Urinary bladder (tissue), 4 donors: ENCODE data around the gene SOX15. TPM values are rescaled to one million over a fixed set of nuclear protein-coding genes. Genes with fewer than 3 reads are reported as not detected.
"Not testable (repeated sequence)": the region's sequence is repeated elsewhere in the genome, so short reads cannot be mapped to it uniquely, and the experiment has no call there.

Experiments
- DNase-seq: peaks from one replicate; pipeline ENCODE4 v3.0.0-alpha.2; 2015; ENCODE audit errors: extremely low spot score
- H3K27ac ChIP-seq: one replicate; pipeline ENCODE4 v1.5.1; 2013; ENCODE audit warnings: low read depth, mild to moderate bottlenecking, moderate library complexity
- H3K36me3 ChIP-seq: one replicate; pipeline ENCODE4 v1.6.1; 2013; ENCODE audit warnings: mild to moderate bottlenecking, moderate library complexity; ENCODE audit not compliant: insufficient read depth
- H3K4me1 ChIP-seq: one replicate; pipeline ENCODE4 v1.6.1; 2013; ENCODE audit warnings: mild to moderate bottlenecking, moderate library complexity; ENCODE audit not compliant: insufficient read depth
- H3K4me3 ChIP-seq: one replicate; pipeline ENCODE4 v1.5.1; 2013; ENCODE audit warnings: low read depth, low read length
- WGBS: extraction: QIAGEN DNeasy Blood & Tissue Kit; methylation state at CpG from one replicate; pipeline ENCODE4 v1.1.7; 2013; 5-methylcytosine and 5-hydroxymethylcytosine counted together
- polyA plus RNA-seq: library from polyadenylated mRNA; stranded (reverse); fragments of 200-250 nt; gene quantifications from one replicate; pipeline ENCODE4 v1.2.3, GENCODE V29; 2013
- total RNA-seq: library from RNA; depleted of rRNA; stranded (reverse); fragments of >200 nt; gene quantifications from one replicate; pipeline ENCODE4 v1.2.3, GENCODE V29; 2014
- donor health status: healthy with polysubstance abuse.
- donor health status: healthy.

Gene SOX15
- total RNA-seq (1.2 TPM), polyA plus RNA-seq (15.3 TPM)

- Histone ChIP-seq H3K27ac (peak within 1 kb of the TSS; percentile 72), H3K4me3 (peak within 1 kb of the TSS; percentile 52), H3K36me3 (peaks cover 6% of the 10 kb centered on the region), H3K4me1 (no peaks in the 10 kb centered on the region)
- DNase-seq = no peak
- 56% methylated on average over 24 of the region's 24 CpGs for WGBS
Observed at GRCh38 chr17:7589891-7590691, at the start of gene SOX15. SOX15 (minus strand) TSS chr17:7590094; CDS start chr17:7589676, 418 bp downstream.

DNA sequence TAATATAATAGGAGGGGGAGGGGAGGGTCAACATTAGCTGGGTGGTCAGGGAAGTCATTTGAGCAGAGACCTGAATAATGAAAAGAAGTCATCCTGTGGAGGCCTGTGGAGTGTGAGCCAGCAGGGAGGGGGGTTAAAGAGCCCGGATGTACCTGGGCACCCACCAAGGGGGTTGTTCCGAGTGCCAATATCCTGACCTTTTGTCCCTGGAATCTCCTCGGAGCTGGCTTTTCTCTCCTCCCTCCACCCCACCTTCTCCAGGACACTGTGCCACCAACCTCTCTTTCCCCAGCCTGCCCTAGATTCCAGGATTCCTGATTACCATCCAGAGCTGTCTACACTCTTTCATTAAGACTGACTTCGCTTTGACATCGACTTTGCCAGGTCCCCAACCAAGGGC lies 46.3 kb upstream of the SOX15 start:
- Histone ChIP-seq H3K4me1 (no peaks in the 10 kb centered on the region), H3K4me3 (no peak overlapping the region), H3K27ac (no peak overlapping the region), H3K36me3 (no peaks in the 10 kb centered on the region)
- WGBS = 64% methylated on average over 5 of the region's 5 CpGs
- no peak for DNase-seq

DNA sequence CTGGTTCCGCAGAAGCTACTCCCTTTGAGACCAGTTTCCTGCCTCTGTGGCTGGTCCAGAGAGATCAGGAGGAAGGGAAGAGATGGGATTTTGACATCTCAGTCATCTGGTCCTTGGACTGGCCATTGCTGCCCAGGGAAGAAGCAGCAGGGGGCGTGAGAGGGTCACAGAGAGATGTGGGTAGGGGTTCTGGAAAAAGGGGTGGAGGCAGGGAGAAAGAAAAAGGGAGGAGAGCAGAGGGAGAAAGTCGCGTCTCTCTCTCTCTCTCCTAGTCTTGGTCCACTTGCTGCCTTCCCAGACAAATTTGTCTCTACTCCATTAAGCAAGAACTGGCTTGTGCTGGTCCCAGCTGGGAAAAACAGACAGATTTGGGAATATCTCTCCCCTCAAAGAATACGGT lies 44.5 kb upstream of the SOX15 start:
- Histone ChIP-seq H3K36me3 (no peaks in the 10 kb centered on the region), H3K27ac (no peak overlapping the region), H3K4me3 (no peak overlapping the region), H3K4me1 (no peaks in the 10 kb centered on the region)
- 17% methylated on average over 5 of the region's 5 CpGs for WGBS
- peak; percentile 28 for DNase-seq

- DNase-seq = no peak
- Histone ChIP-seq H3K4me1 (no peaks in the 10 kb centered on the region), H3K36me3 (no peaks in the 10 kb centered on the region), H3K4me3 (no peak overlapping the region), H3K27ac (no peak overlapping the region)
- 84% methylated on average over 2 of the region's 2 CpGs for WGBS
Observed at GRCh38 chr17:7633093-7633492, 43.2 kb upstream of the SOX15 start.

DNA sequence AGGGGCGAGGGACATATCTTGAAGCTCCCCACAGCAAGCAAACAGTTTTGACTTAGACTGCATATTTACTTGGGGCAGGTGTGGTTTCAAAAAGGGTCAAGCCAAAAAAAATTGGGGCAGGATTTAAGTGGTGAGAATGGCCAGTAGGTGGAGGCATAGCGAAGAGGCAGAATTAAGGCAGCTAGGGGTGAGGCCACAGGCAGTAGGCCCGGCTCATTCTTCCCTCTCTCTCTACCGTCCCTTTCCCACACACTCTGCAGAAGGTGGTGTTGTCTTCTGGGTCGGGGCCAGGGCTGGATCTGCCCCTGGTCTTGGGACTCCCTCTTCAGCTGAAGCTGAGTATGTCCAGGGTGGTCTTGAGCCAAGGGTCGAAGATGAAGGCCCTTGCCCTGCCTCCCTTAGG lies 42.6 kb upstream of the SOX15 start:
- Histone ChIP-seq H3K36me3 (no peaks in the 10 kb centered on the region), H3K4me3 (no peak overlapping the region), H3K27ac (no peak overlapping the region), H3K4me1 (no peaks in the 10 kb centered on the region)
- 45% methylated on average over 6 of the region's 6 CpGs for WGBS
- DNase-seq = no peak

DNA sequence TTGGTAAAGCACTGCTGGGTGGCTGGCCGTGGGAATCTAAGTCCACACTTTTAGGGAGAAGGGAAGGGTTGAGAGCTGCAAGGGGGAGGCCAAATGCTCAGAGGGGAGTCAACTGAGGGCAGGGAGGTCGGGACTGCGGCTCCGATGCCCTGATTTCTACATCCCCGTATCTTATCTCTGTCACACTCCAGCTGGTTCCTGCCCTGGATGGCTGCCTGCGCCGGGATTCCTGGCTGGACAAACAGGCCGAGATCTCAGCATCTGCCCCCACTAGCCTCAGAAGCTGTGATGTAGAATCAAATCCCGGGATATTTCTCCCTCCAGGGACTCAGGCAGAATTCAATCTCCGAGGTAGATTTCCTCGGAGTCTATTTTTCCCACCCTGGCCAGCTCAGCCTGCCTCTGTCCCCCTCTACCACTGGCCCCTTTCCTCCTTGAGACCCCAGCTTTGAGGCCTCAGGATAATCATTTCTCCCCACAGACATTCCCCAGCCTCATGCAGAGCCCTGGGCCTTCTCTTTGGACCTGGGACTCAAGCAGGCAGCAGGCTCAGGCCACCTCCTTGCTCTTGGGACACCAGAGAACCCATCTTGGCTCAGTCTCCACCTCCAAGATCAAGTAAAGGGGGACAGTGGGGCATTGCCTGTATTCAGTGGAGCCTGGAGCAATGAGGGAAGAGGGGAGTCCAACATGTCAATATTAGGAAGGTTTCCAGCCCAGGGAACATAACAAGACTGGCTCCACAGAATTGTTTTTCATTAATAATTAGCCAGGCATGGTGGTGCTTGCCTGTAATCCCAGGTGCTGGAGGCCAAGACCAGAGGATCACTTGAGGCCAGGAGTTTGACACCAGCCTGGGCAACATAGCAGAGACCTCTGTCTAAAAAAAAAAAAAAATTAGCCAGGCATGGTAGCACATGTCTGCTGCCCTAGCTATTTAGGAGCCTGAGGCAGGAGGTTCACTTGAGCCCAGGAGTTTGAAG lies 41.8 kb upstream of the SOX15 start:
- Histone ChIP-seq H3K27ac (no peak overlapping the region), H3K36me3 (no peaks in the 10 kb centered on the region), H3K4me3 (no peak overlapping the region), H3K4me1 (no peaks in the 10 kb centered on the region)
- no peak for DNase-seq
- WGBS = 44% methylated on average over 11 of the region's 11 CpGs

DNA sequence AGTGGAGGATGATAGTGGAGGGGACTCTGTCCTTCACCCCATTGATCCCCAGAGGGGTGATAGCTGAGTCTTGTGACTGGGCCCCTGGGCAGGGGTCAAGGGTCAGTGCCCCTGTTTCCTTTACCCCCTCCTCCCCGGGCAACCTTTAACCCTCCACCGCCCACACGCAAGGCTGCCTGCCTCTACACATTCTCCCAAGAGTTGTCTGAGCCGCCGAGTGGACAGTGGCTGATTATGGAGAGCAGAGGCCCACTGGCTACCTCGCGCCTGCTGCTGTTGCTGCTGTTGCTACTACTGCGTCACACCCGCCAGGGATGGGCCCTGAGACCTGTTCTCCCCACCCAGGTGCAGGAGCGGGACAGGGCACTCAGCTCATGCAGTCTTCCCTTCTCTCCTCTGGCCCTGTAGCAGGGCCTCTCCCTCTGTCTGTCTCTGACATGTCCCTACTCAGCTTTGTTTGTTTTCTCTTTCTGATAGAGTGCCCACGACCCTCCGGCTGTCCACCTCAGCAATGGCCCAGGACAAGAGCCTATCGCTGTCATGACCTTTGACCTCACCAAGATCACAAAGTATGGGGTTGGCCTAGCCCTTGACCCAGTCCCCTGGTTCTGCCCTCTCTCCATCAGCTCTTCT lies 40.2 kb upstream of the SOX15 start, which contains the start of gene SHBG:
Gene SHBG (plus strand): TSS at position 197 of the 633 bp plus-strand sequence. CDS start 38 bp downstream, at position 235.
- no peaks in the 10 kb centered on the region for H3K4me1 ChIP-seq
- 80% methylated on average over 13 of the region's 13 CpGs for WGBS
- no peaks in the 10 kb centered on the region for H3K36me3 ChIP-seq
- DNase-seq = no peak
- no peak within 1 kb of the TSS for H3K27ac ChIP-seq
- no peak within 1 kb of the TSS for H3K4me3 ChIP-seq

GRCh38 chr17:7627250-7628121 lies 37.6 kb upstream of the SOX15 start, which contains the start of gene SAT2:
SAT2 (minus strand) TSS chr17:7627821; CDS start chr17:7627635, 186 bp downstream.
- Histone ChIP-seq H3K4me3 (peak within 1 kb of the TSS; percentile 70), H3K4me1 (no peaks in the 10 kb centered on the region), H3K27ac (peak within 1 kb of the TSS; percentile 96), H3K36me3 (no peaks in the 10 kb centered on the region)
- WGBS = under 1% methylated on average over 54 of the region's 54 CpGs
- DNase-seq = peak; percentile 91

- 14% methylated on average over 6 of the region's 6 CpGs for WGBS
- no peak for DNase-seq
- no peaks in the 10 kb centered on the region for H3K4me1 ChIP-seq
Observed at GRCh38 chr17:7626956-7627249, 37.0 kb upstream of the SOX15 start.

DNA sequence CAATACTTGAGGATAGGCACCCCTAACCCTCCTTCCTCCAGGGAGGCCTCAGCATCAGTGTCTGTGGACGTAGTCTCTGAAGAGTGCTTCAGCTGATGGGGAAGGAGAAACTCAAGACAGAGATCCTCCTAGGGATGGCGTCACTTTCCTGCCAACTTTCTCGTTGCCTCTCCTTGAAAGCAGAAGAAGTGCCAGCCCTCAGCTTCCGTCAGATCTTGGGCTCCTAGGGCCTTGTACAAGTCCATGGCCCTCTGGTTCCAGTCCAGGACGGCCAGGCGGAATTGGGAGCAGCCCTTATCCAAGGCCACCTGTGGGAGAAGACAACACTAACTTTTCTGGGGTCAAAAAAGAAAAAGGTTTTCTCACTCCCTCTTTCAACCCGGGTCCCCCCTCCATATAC lies 36.4 kb upstream of the SOX15 start:
- no peaks in the 10 kb centered on the region for H3K4me1 ChIP-seq
- no peak for DNase-seq

More at GRCh38 chr17:7626956-7627249, 37.0 kb upstream of the SOX15 start:
- peak overlapping the region; percentile 70 for H3K4me3 ChIP-seq
- H3K27ac ChIP-seq = no peak overlapping the region
- H3K36me3 ChIP-seq = no peaks in the 10 kb centered on the region

DNA sequence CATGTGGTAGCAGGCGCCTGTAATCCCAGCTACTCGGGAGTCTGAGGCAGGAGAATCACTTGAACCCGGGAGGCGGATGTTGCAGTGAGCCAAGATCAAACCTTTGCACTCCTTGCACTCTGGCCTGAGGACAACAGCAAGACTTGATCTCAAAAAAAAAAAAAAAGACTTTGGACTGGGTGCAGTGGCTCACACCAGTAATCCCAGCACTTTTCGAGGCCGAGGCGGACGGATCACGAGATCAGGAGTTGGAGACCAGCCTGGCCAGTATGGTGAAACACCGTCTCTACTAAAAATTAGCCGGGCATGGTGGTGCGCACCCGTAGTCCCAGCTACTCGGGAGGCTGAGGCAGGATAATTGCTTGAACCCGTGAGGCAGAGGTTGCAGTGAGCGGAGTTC lies 35.9 kb upstream of the SOX15 start:
- H3K4me1 ChIP-seq, H3K4me3 ChIP-seq, H3K27ac ChIP-seq, H3K36me3 ChIP-seq, DNase-seq: not testable (repeated sequence)
- 94% methylated on average over 16 of the region's 16 CpGs for WGBS

More for the DNA sequence above, 36.4 kb upstream of the SOX15 start:
- Histone ChIP-seq H3K27ac (no peak overlapping the region), H3K36me3 (no peaks in the 10 kb centered on the region), H3K4me3 (no peak overlapping the region)
- 90% methylated on average over 7 of the region's 7 CpGs for WGBS

DNA sequence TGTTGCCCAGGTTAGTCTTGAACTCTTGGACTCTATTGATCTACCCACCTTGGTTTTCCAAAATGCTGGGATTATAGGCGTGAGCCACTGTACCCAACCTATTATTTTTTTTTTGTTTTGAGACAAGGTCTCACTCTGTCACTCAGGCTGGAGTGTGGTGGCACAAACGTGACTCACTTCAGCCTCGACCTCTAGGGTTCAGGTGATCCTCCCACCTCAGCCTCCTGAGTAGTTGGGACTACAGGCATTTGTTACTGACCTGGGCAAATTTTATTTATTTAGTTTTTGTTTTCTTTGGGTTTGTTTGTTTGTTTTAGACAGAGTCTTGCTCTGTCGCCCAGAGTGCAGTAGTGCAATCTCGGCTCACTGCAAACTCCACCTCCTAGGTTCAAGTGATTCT lies 33.8 kb upstream of the SOX15 start:
- 84% methylated on average over 5 of the region's 5 CpGs for WGBS
- DNase-seq = no peak
- Histone ChIP-seq H3K4me3 (no peak overlapping the region), H3K27ac (no peak overlapping the region), H3K36me3 (no peaks in the 10 kb centered on the region), H3K4me1 (no peaks in the 10 kb centered on the region)
